Lower leg skin (tissue), 3 donors: ENCODE results near the gene CFDP1.
"Not testable (repeated sequence)": the region's sequence is repeated elsewhere in the genome, so short reads cannot be mapped to it uniquely, and the experiment has no call there.

Experiments used
- CTCF ChIP-seq, 3 donors: fragments of 450-650 bp; IDR thresholded peaks; one replicate each; pipeline ENCODE4 v1.5.1; 2016; ENCODE audit warnings: antibody characterized with exemption in 3 of 3, mild to moderate bottlenecking in 3 of 3, moderate library complexity in 2 of 3
- POLR2A ChIP-seq, 2 donors: fragments of 450-650 bp; IDR thresholded peaks; one replicate each; pipeline ENCODE4 v1.6.1; 2016 to 2017; ENCODE audit warnings: antibody characterized with exemption in 2 of 2, mild to moderate bottlenecking in 1 of 2, moderate library complexity in 1 of 2

GRCh38 chr16:75424105-75424762 lies 9.1 kb downstream of the CFDP1 start:
- not testable (repeated sequence) for TF ChIP-seq CTCF, POLR2A (IDR thresholded peaks at IDR 0.05)
